Smooth muscle cell (in vitro differentiated cells): ENCODE measurements around the gene SMYD3. TPM values are rescaled to one million over a fixed set of nuclear protein-coding genes. Genes with fewer than 3 reads are reported as not detected.

Experiments
- DNase-seq: peaks from one replicate; lab custom pipeline; 2025; ENCODE audit not compliant: unreplicated experiment; lab: John Stamatoyannopoulos, UW
- H2AFZ ChIP-seq: fragments of 200-600 bp; sonication (generic); 2 replicates; pipeline ENCODE4 v1.6.0; 2016; ENCODE audit warnings: antibody characterized with exemption, low read depth, mild to moderate bottlenecking
- H3F3A ChIP-seq: fragments of 200-600 bp; sonication (generic); 2 replicates; pipeline ENCODE4 v1.6.0; 2017; ENCODE audit warnings: antibody characterized with exemption, low read depth
- H3K27ac ChIP-seq: fragments of 200-600 bp; sonication (generic); 2 replicates; pipeline ENCODE4 v1.5.1; 2016; ENCODE audit warnings: low read depth, mild to moderate bottlenecking
- H3K27me3 ChIP-seq: fragments of 200-600 bp; sonication (generic); 2 replicates; pipeline ENCODE4 v1.6.1; 2016; ENCODE audit warnings: low read depth, mild to moderate bottlenecking
- H3K36me3 ChIP-seq: fragments of 200-600 bp; sonication (generic); 2 replicates; pipeline ENCODE4 v1.5.1; 2016; ENCODE audit warnings: low read depth
- H3K4me1 ChIP-seq: fragments of 200-600 bp; sonication (generic); 2 replicates; pipeline ENCODE4 v1.5.1; 2016; ENCODE audit warnings: low read depth
- H3K4me2 ChIP-seq: fragments of 200-600 bp; sonication (generic); 2 replicates; pipeline ENCODE4 v1.6.0; 2016; ENCODE audit warnings: mild to moderate bottlenecking
- H3K4me3 ChIP-seq: fragments of 200-600 bp; sonication (generic); 2 replicates; pipeline ENCODE4 v1.5.1; 2016; ENCODE audit warnings: mild to moderate bottlenecking
- H3K79me2 ChIP-seq: fragments of 200-600 bp; sonication (generic); 2 replicates; pipeline ENCODE4 v1.6.0; 2016; ENCODE audit warnings: low read depth, mild to moderate bottlenecking
- H3K9ac ChIP-seq: fragments of 200-600 bp; sonication (generic); 2 replicates; pipeline ENCODE4 v1.6.0; 2016; ENCODE audit warnings: low read depth
- H3K9me3 ChIP-seq: fragments of 200-600 bp; sonication (generic); replicated peaks from 2 replicates; pipeline ENCODE4 v1.5.1; 2016; ENCODE audit warnings: low read depth
- H4K20me1 ChIP-seq: fragments of 200-600 bp; sonication (generic); 2 replicates; pipeline ENCODE4 v1.6.0; 2016; ENCODE audit warnings: low read depth
- WGBS: methylation state at CpG from one replicate; pipeline ENCODE4 v1.1.7; 2016; ENCODE audit warnings: low lambda C conversion rate; 5-methylcytosine and 5-hydroxymethylcytosine counted together
- polyA plus RNA-seq: library from polyadenylated mRNA; unstranded; fragments of >200 nt; fragmentation: Nextera tagmentation; extraction: Ambion mirVana; gene quantifications from 2 replicates; pipeline ENCODE4 v1.2.1, GENCODE V29; 2016
- total RNA-seq: library from RNA; depleted of rRNA; stranded (reverse); fragments of >200 nt; gene quantifications from 2 replicates; pipeline ENCODE4 v1.2.3, GENCODE V29; 2014
- TF ChIP-seq, protein P1 (sequence below): fragments of 200-600 bp; sonication (generic); IDR thresholded peaks from 2 replicates; pipeline ENCODE4 v1.5.1; 2017; ENCODE audit warnings: borderline replicate concordance, mild to moderate bottlenecking, antibody characterized with exemption; ENCODE audit not compliant: insufficient read depth, poor library complexity, severe bottlenecking

The SMYD3 gene
- total and polyA plus RNA-seq, 2 experiments from 2014 or later = 162 to 301 TPM

DNA sequence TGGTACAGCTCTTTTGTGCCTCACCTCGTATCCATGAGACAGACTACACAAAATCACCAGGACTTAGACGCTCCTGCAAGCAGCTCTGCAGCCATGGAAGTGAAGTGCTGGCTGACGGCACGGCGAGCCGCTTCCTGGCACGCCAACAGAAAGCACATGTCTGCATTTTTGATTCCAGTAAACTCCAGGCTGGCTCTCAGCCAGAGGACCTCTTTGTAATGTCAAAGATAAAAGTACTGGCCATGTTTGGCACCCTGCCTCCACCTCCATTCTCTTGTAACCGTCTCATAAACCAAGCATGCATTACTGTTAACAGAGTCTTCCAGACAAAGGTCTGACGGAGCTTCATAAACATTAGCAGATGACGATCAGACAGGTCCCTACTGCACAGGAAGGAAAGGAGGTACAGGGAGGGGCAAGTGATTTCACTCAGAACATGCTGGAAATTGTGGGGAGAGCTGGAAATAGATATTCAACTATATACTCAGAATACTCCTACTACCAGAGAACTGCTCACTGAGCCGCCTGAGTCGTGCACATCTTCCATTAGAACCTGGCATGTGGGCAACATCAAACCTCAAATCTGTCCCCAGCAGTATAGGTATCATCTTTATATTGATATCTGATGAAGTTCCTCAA is 632.0 kb downstream of the SMYD3 start:
- H3K4me1 ChIP-seq = peaks cover 23% of the 10 kb centered on the region
- H3F3A ChIP-seq = peaks cover 42% of the 10 kb centered on the region
- peak; percentile 23 for DNase-seq
- TF ChIP-seq, protein P1, sequence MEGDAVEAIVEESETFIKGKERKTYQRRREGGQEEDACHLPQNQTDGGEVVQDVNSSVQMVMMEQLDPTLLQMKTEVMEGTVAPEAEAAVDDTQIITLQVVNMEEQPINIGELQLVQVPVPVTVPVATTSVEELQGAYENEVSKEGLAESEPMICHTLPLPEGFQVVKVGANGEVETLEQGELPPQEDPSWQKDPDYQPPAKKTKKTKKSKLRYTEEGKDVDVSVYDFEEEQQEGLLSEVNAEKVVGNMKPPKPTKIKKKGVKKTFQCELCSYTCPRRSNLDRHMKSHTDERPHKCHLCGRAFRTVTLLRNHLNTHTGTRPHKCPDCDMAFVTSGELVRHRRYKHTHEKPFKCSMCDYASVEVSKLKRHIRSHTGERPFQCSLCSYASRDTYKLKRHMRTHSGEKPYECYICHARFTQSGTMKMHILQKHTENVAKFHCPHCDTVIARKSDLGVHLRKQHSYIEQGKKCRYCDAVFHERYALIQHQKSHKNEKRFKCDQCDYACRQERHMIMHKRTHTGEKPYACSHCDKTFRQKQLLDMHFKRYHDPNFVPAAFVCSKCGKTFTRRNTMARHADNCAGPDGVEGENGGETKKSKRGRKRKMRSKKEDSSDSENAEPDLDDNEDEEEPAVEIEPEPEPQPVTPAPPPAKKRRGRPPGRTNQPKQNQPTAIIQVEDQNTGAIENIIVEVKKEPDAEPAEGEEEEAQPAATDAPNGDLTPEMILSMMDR = no peak
- no peaks in the 10 kb centered on the region for H3K27me3 ChIP-seq
- peaks cover 3% of the 10 kb centered on the region for H3K79me2 ChIP-seq
- H3K4me2 ChIP-seq = peak overlapping the region; percentile 56
- no peaks in the 10 kb centered on the region for H3K9me3 ChIP-seq
- H3K36me3 ChIP-seq = no peaks in the 10 kb centered on the region
- peak overlapping the region; percentile 79 for H3K9ac ChIP-seq
- H3K4me3 ChIP-seq = no peak overlapping the region
- H2AFZ ChIP-seq = no peak overlapping the region
- H4K20me1 ChIP-seq = no peaks in the 10 kb centered on the region
- peak overlapping the region; percentile 98 for H3K27ac ChIP-seq
- 18% methylated on average over 12 of the region's 12 CpGs for WGBS

- 39% methylated on average over 7 of the region's 7 CpGs for WGBS
- H3K36me3 ChIP-seq = no peaks in the 10 kb centered on the region
- no peaks in the 10 kb centered on the region for H3K27me3 ChIP-seq
- TF ChIP-seq, protein P1 = no peak
- H3K9ac ChIP-seq = peak overlapping the region; percentile 79
- H3K9me3 ChIP-seq = no peaks in the 10 kb centered on the region
- peak overlapping the region; percentile 56 for H3K4me2 ChIP-seq
- no peak for DNase-seq
- no peaks in the 10 kb centered on the region for H4K20me1 ChIP-seq
- no peak overlapping the region for H3K4me3 ChIP-seq
- H3K27ac ChIP-seq = peak overlapping the region; percentile 98
- peaks cover 41% of the 10 kb centered on the region for H3F3A ChIP-seq
- H3K79me2 ChIP-seq = peaks cover 4% of the 10 kb centered on the region
- peaks cover 23% of the 10 kb centered on the region for H3K4me1 ChIP-seq
- no peak overlapping the region for H2AFZ ChIP-seq
Observed at GRCh38 chr1:245873883-245874671, 633.0 kb downstream of the SMYD3 start.

- Histone ChIP-seq H3K4me2 (peak overlapping the region; percentile 56), H3K27me3 (no peaks in the 10 kb centered on the region), H2AFZ (no peak overlapping the region), H3K9me3 (no peaks in the 10 kb centered on the region), H3K4me1 (peaks cover 23% of the 10 kb centered on the region), H4K20me1 (no peaks in the 10 kb centered on the region), H3K4me3 (no peak overlapping the region), H3K27ac (peak overlapping the region; percentile 98), H3K9ac (peak overlapping the region; percentile 79), H3K36me3 (no peaks in the 10 kb centered on the region), H3F3A (peaks cover 41% of the 10 kb centered on the region), H3K79me2 (peaks cover 4% of the 10 kb centered on the region)
- TF ChIP-seq, protein P1 = no peak
- 79% methylated on average over 1 of the region's 1 CpG for WGBS
- no peak for DNase-seq
Observed at GRCh38 chr1:245873068-245873467, 634.0 kb downstream of the SMYD3 start.
